ENCODE results near the gene PELO.

DNA sequence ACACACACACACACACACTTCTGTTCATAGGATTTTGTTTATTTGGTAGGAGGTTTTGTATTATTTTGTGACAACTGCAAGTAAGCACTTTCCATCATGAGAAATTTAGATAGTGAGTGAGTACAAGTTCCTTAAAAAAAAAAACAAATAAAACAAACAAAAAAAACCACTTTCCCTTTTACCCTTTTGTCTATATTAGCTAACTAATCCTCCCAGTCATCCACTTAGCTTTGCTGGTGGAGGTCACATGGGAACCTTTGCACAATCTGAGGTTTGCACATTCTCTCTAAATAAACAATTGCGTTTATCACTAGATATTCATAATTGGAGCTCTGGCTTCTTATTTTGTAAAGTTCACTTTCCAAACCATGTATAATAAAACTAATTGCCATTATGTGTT is 6.8 kb downstream of the PELO start:
- TF ChIP-seq, protein P1, sequence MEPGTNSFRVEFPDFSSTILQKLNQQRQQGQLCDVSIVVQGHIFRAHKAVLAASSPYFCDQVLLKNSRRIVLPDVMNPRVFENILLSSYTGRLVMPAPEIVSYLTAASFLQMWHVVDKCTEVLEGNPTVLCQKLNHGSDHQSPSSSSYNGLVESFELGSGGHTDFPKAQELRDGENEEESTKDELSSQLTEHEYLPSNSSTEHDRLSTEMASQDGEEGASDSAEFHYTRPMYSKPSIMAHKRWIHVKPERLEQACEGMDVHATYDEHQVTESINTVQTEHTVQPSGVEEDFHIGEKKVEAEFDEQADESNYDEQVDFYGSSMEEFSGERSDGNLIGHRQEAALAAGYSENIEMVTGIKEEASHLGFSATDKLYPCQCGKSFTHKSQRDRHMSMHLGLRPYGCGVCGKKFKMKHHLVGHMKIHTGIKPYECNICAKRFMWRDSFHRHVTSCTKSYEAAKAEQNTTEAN (CRISPR knock-in tag; IDR thresholded peaks at IDR 0.05): no peak
- no peak for TF ChIP-seq SMC3 (conservative IDR thresholded peaks at IDR 0.05; ENCODE audit: insufficient read depth, low read depth, low read length)
- TF ChIP-seq, protein P2, sequence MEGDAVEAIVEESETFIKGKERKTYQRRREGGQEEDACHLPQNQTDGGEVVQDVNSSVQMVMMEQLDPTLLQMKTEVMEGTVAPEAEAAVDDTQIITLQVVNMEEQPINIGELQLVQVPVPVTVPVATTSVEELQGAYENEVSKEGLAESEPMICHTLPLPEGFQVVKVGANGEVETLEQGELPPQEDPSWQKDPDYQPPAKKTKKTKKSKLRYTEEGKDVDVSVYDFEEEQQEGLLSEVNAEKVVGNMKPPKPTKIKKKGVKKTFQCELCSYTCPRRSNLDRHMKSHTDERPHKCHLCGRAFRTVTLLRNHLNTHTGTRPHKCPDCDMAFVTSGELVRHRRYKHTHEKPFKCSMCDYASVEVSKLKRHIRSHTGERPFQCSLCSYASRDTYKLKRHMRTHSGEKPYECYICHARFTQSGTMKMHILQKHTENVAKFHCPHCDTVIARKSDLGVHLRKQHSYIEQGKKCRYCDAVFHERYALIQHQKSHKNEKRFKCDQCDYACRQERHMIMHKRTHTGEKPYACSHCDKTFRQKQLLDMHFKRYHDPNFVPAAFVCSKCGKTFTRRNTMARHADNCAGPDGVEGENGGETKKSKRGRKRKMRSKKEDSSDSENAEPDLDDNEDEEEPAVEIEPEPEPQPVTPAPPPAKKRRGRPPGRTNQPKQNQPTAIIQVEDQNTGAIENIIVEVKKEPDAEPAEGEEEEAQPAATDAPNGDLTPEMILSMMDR (IDR thresholded peaks at IDR 0.05 in 2 of 3, conservative IDR thresholded peaks at IDR 0.05 in 1 of 3; ENCODE audit: insufficient read depth in 2 of 3, low read depth in 1 of 3, low read length in 3 of 3): no peak
- TF ChIP-seq, protein P3, sequence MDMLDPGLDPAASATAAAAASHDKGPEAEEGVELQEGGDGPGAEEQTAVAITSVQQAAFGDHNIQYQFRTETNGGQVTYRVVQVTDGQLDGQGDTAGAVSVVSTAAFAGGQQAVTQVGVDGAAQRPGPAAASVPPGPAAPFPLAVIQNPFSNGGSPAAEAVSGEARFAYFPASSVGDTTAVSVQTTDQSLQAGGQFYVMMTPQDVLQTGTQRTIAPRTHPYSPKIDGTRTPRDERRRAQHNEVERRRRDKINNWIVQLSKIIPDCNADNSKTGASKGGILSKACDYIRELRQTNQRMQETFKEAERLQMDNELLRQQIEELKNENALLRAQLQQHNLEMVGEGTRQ (CRISPR knock-in tag; IDR thresholded peaks at IDR 0.05): 0 out of 2 replicates have a peak, but pooled peaks have one; percentile 4
